ENCODE results near the gene CABLES1. TPM values are rescaled to one million over a fixed set of nuclear protein-coding genes. Genes with fewer than 3 reads are reported as not detected.
"Not testable (repeated sequence)": the region's sequence is repeated elsewhere in the genome, so short reads cannot be mapped to it uniquely, and the experiment has no call there.

CABLES1 gene
- total RNA-seq, 4 donors from 2014 or later, result 0.58 to 1.6 (median 1.3) TPM

GRCh38 chr18:23281626-23282436 is 146.5 kb downstream of the CABLES1 start:
- H3K36me3 ChIP-seq, result no peaks in the 10 kb centered on the region
- H3K27me3 ChIP-seq, result no peaks in the 10 kb centered on the region
- in situ Hi-C loops (cut with MboI; ENCODE audit: low sequenced_read_pairs in 4 of 4), result no loop called here
- DNase-seq, result no peak
- H3K9me3 ChIP-seq, result no peaks in the 10 kb centered on the region
- H3K4me1 ChIP-seq, result no peaks in the 10 kb centered on the region
- TF ChIP-seq POLR2A (IDR thresholded peaks at IDR 0.05), result no peak
- TF ChIP-seq, protein P1, sequence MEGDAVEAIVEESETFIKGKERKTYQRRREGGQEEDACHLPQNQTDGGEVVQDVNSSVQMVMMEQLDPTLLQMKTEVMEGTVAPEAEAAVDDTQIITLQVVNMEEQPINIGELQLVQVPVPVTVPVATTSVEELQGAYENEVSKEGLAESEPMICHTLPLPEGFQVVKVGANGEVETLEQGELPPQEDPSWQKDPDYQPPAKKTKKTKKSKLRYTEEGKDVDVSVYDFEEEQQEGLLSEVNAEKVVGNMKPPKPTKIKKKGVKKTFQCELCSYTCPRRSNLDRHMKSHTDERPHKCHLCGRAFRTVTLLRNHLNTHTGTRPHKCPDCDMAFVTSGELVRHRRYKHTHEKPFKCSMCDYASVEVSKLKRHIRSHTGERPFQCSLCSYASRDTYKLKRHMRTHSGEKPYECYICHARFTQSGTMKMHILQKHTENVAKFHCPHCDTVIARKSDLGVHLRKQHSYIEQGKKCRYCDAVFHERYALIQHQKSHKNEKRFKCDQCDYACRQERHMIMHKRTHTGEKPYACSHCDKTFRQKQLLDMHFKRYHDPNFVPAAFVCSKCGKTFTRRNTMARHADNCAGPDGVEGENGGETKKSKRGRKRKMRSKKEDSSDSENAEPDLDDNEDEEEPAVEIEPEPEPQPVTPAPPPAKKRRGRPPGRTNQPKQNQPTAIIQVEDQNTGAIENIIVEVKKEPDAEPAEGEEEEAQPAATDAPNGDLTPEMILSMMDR (IDR thresholded peaks at IDR 0.05 in 4 of 5, conservative IDR thresholded peaks at IDR 0.05 in 1 of 5), result no peak
- H3K27ac ChIP-seq, result no peak overlapping the region
- no peak for ATAC-seq
- intact Hi-C loops (cut with DNase I; ENCODE audit: low total_unique reads), result no loop called here
- H3K4me3 ChIP-seq, result no peak overlapping the region

DNA sequence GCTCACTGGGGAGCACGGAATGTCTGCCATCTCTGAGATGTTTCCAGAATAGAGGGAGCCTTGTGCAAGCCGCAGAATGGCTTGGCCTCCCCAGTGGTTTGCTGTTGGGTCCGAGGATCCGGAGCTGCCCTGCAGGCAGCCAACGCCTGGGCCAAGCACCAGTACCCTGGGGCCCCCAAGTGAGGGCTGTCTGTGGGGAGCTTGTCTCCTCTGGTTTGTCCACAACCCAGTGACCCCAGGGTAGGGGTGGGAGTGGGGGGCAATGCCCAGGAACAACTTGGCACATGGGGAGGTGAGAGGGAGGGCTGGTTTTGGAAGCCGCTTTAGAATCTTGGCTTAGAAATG is 147.1 kb downstream of the CABLES1 start:
- ATAC-seq (no peak), DNase-seq (no peak)
- in situ Hi-C loops (cut with MboI; ENCODE audit: low sequenced_read_pairs in 4 of 4), result no loop called here
- Histone ChIP-seq H3K36me3 (no peaks in the 10 kb centered on the region), H3K27me3 (no peaks in the 10 kb centered on the region), H3K4me1 (no peaks in the 10 kb centered on the region), H3K4me3 (no peak overlapping the region), H3K9me3 (no peaks in the 10 kb centered on the region), H3K27ac (no peak overlapping the region)
- intact Hi-C loops (cut with DNase I; ENCODE audit: low total_unique reads), result no loop called here
- TF ChIP-seq, protein P1 (IDR thresholded peaks at IDR 0.05 in 4 of 5, conservative IDR thresholded peaks at IDR 0.05 in 1 of 5), result no peak
- no peak for TF ChIP-seq POLR2A (IDR thresholded peaks at IDR 0.05)

DNA sequence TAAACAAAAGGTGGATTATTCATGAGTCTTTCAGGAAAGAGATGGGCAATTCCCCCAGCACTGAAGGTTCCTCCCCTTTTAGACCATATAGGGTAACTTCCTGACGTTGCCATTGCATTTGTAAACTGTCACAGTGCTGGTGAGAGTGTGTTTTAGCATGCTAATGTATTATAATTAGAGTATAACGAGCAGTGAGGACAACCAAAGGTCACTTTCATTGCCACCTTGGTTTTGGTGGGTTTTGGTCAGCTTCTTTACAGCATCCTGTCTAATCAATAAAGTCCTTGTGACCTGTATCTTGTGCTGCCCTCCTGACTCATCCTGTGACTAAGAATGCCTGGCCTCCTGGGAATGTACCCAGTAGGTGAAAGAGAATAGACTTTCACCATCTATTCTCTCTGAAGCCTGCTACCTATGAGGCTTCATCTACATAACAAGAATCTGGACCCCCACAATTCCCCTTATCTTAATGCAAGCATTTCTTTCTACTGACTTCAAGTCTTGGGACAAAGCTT is 148.7 kb downstream of the CABLES1 start:
- Histone ChIP-seq H3K27ac (no peak overlapping the region), H3K36me3 (no peaks in the 10 kb centered on the region), H3K27me3 (no peaks in the 10 kb centered on the region), H3K9me3 (no peaks in the 10 kb centered on the region), H3K4me3 (no peak overlapping the region), H3K4me1 (no peaks in the 10 kb centered on the region)
- ATAC-seq (no peak), DNase-seq (no peak)
- no peak for TF ChIP-seq POLR2A (IDR thresholded peaks at IDR 0.05)
- TF ChIP-seq, protein P1 (IDR thresholded peaks at IDR 0.05 in 4 of 5, conservative IDR thresholded peaks at IDR 0.05 in 1 of 5), result no peak
- in situ Hi-C loops (cut with MboI; ENCODE audit: low sequenced_read_pairs in 4 of 4) (no loop called here), intact Hi-C loops (cut with DNase I; ENCODE audit: low total_unique reads) (no loop called here)

DNA sequence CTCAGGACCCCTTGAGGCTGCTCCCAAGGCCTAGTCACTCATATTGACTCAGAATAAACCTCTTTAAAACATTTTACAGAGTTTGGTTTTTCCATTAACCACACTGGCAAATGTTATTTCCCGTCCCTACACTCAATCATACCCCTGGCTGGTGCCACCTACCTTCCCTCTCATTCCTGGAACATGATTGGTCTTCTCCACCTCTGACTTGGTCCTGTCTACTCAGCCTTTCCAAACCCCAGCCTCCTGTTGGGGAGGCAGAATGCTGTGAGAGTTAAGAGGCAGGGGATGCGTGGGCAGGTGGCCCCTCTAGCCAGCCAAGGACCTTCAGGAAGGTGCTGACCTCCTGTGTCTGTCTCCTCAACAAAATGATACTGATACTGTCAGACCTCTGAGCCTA is 149.3 kb downstream of the CABLES1 start:
- no peak overlapping the region for H3K4me3 ChIP-seq
- no peak overlapping the region for H3K27ac ChIP-seq
- DNase-seq (no peak), ATAC-seq (no peak)
- intact Hi-C loops (cut with DNase I; ENCODE audit: low total_unique reads) (no loop called here), in situ Hi-C loops (cut with MboI; ENCODE audit: low sequenced_read_pairs in 4 of 4) (no loop called here)
- no peaks in the 10 kb centered on the region for H3K9me3 ChIP-seq
- H3K27me3 ChIP-seq, result no peaks in the 10 kb centered on the region
- no peaks in the 10 kb centered on the region for H3K36me3 ChIP-seq
- TF ChIP-seq, protein P1 (IDR thresholded peaks at IDR 0.05 in 4 of 5, conservative IDR thresholded peaks at IDR 0.05 in 1 of 5), result no peak
- TF ChIP-seq POLR2A (IDR thresholded peaks at IDR 0.05), result no peak
- no peaks in the 10 kb centered on the region for H3K4me1 ChIP-seq

DNA sequence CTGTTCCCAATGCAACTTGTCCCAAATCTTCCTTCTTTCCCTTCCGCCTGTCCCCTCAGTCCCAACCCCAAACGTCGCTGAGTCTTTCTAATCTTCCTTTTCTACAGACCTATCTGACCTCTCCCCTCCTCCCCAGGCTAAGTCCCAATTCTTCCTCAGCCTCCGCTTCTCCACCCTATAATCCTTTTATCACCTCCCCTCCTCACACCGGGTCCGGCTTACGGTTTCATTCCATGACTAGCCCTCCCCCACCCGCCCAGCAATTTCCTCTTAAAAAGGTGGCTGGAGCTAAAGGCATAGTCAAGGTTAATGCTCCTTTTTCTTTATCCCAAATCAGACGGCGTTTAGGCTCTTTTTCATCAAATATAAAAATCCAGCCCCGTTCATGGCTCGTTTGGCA is 150.3 kb downstream of the CABLES1 start:
- H3K4me1 ChIP-seq; H3K27ac ChIP-seq; H3K9me3 ChIP-seq; H3K36me3 ChIP-seq; ATAC-seq; H3K4me3 ChIP-seq; in situ Hi-C loops (cut with MboI; ENCODE audit: low sequenced_read_pairs in 4 of 4); intact Hi-C loops (cut with DNase I; ENCODE audit: low total_unique reads); H3K27me3 ChIP-seq; DNase-seq: not testable (repeated sequence)
